Activated T-cell treated with anti-CD3 and anti-CD28 coated beads, Interleukin-2, amount 50 U/mL, for 48 hours (primary cell): ENCODE data around the gene CEACAM8.
A peak's percentile ranks its signal among the peaks of the same experiment; 100 is the strongest.
"Not testable (repeated sequence)": the region's sequence is repeated elsewhere in the genome, so short reads cannot be mapped to it uniquely, and the experiment has no call there.

ENCODE experiments used
- DNase-seq, 2 experiments: peaks; one replicate each; pipeline ENCODE4 v3.0.0-alpha.2; 2020

CEACAM8 gene

DNA sequence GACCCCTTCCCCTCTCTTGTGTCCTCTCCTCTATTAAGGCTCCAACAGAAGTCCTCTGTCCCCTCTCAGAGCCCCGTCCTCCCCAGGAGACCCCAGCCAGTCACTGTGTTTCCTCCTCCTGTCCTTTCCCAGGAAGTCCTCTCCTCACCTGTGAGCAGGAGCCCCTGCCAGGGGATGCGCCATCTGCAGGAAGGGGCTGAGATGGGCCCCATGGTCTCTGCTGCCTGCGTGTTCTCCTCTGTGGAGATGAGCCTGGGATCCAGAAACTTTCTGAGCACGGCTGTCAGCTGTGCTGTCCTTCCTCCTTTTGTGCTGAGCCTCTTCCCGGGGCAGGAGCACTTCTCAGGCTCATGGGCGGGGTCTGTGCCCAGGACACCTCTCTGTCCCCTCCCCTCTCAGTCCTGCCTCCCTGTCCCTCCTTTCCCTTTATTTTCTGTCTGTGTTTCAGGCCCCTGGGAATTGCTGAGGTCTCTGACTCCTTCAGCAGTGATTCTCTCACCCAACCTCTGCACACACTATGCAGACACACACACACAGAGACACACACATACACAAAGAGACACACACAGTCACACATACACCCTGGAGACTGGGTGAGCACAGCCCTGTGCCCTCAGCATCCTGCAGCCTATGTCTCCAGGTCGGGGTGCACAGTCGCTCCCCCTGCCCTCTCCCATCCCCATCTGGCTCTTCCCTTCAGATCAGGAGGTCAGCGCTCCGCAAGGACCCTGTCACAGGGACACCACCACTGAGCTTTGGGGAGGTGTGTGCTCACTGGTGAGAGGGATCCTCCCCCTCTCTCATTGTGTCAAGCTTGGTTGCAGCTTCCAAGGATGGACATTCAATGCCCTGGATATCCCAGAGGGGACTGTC lies at the start of gene CEACAM8:
Gene CEACAM8 (minus strand): TSS at position 308 of the 873 bp plus-strand sequence. CDS start 96 bp downstream, at position 212.
- no peak for DNase-seq

DNA sequence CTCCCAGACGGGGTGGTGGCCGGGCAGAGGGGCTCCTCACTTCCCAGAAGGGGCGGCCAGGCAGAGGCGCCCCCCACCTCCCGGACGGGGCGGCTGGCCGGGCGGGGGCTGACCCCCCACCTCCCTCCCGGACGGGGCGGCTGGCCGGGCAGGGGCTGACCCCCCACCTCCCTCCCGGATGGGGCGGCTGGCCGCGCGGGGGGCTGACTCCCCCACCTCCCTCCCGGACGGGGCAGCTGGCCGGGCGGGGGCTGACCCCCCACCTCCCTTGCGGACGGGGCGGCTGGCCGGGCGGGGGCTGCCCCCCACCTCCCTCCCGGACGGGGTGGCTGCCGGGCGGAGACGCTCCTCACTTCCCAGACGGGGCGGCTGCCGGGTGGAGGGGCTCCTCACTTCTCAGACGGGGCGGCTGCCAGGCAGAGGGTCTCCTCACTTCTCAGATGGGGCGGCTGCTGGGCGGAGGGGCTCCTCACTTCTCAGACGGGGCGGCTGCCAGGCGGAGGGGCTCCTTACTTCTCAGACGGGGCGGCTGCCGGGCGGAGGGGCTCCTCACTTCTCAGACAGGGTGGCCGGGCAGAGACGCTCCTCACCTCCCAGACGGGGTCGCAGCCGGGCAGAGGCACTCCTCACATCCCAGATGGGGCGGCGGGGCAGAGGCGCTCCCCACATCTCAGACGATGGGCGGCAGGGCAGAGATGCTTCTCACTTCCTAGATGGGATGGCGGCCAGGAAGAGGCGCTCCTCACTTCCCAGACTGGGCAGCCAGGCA lies 44.8 kb upstream of the CEACAM8 start:
- DNase-seq: not testable (repeated sequence)

DNA sequence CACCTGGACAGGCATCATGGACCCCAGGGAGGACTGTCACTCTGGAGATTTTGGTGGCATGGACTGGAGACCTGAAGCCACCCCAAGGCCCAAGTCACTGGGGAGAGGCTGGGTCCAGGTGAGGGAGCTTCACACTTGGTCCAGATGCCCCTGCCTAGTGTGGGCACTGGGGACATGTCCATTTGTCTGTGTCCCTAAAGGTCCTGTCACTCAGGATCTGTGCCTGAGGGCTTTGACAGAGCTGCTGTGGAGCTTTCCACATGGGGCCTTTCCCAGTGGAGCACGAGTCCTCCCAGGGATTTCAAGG lies 40.5 kb upstream of the CEACAM8 start:
- DNase-seq: no peak

DNA sequence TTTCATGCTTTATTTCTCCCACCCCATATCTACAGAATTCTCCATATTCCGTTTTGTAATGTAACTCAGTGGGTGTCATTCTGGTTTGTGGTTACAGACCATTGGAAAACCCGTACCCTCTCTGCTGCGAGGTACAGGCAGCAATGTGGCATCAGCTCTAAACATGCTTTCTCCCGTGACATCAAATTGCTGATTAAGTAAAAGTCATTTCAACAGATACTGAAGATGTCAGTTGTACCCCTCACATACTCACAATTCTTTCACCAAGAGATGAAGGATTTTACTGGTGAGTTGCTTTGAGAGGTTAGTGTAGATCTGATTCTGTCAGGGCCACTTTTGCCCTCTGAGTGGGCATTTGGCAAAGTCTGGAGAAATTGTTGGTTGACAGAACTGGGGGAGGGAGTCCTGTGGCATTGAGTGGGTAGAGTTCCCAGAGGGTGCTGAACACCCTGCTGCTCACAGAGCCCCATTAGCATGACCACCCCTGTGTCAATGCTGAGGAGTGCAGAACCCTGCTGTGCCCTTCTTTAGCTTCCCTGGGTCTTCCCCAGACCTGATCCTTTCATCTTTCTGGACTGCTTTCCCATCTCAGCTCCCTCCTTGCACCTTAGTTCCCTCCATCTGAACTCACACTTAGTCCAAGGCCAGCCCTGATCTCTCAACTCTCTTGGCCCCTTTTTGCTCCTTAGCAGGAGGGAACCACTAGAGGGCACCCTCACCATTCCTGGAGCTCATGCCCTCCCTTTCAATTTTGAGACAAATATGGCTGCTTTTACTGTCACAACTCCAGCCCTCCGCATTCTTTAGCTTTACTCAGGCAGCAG lies 39.9 kb upstream of the CEACAM8 start:
- peak; percentile 66 to 69 for DNase-seq

DNA sequence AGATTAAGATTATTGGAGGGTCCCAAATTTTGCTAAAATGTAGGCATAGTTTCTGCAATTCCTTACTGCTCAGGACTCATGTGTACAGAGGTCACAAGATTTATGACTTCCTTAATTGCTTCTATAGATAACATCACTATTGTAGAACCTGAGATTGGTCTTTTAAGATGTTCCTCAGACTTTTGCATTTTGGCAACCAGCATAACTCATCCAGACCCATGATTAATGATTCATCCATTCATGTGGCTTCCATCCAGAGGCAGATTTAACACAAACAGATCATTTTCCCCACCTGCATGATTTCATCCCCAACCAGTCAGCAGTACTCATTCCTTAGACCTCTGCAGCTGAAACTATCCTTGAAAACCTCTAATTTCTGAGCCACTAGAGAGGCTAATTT lies 34.5 kb upstream of the CEACAM8 start:
- DNase-seq: no peak

DNA sequence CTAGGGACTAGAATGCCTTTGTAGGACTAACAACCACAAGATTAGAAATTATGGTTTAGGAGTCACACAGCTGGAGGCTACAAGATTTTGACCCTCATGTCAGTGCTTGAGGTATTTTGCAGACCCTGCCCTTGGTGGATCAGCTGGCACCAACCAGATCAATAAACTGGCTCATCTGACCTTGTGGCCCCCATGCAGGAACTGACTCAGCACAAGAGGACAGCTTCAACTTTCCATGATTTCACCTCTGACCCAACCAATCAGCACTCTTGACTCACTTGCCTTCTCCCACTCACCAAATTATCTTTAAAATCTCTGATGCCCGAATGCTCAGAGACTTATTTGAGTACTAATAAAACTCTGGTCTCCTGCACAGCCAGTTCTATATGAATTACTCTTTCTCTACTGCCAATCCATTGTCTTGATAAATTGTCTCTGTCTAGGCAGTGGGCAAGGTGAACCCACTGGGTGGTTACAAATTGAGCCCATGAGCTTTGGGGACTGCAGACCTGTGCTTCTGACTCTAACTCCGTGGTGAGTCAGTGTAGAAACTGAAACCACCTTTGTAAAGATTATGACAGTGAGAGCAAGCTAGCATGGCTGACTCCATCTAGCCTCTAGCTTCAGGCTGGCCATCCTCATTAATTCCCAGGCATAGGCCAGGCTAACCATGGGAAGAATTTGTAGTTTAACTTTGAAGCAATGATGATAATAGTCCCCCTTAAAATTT lies 33.9 kb upstream of the CEACAM8 start:
- DNase-seq: peak; percentile 38 to 44

DNA sequence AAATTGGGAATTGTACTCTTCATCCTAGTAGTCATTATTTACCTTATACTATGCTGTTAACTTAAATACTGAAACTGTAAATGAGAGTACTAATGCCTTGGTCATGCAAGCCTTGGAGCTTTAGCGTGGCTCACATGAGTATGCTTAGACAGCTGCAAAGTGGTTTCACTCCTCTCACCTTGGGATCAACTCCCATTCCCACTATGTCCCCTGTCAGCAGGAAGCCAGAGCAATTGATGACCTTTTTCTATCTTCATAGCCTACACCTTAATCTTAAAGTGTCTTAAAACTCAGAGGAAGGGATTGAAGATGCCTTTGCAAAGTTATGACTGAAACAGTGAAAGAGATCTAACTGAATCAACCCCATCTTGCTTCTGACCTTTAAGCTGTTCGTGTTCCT lies 33.2 kb upstream of the CEACAM8 start:
- DNase-seq: no peak

DNA sequence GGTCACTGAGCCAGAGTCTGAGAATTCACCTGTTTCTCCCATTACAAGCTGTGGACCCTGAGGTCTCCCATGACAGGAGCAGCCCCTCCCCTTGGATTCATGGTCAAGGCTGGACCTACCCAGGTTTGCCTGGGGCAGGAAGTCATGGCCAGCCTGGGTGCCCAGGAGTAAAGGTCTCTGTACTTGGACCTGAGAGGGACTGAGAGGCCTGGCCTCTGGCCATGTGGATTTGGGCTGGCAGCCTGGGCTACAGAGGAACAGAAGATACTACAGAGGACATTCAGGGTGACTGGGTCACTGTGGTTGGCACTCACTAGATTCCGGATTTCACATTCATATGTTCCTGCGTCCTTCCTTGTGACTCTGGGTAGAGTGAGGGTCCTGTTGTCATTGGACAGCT lies 31.5 kb upstream of the CEACAM8 start:
- no peak for DNase-seq

DNA sequence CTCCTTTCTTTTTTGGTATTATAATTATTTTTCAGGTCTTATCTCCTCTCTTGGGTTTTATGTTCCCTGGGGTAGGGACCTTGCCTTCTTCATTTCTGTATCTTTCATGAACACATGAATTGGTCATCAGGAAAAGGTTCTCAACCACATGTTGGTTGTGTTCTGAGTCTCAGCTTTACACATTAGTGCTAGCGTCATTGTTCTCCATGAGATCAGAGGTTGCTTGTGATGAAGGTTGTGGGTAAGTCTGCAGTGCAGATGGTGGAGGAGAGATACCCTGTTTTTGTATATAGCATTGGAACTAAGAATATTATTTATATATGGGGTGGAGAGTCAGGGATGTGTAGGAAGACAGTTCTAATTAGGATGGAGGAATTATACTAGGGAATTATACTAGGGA lies 24.5 kb upstream of the CEACAM8 start:
- DNase-seq: no peak

DNA sequence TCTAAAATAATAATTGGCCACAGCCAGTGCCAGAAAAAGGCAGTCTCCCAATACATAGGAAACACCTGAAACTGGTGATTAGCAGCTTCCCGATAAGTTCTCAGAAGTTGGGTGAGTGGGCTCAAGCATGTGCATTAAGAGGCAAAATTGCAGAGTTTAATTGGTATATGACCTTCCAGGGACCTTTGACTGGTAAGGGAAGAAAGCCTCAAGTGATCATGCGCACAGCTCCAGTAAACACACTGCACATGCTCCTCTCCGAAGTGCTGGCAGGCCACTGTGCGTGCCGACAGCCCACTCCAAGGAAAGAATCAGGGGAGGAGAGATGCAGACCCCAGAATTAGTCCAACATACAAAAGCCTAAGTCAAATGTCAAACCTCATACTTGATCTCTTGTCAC lies 18.9 kb upstream of the CEACAM8 start:
- DNase-seq: no peak

DNA sequence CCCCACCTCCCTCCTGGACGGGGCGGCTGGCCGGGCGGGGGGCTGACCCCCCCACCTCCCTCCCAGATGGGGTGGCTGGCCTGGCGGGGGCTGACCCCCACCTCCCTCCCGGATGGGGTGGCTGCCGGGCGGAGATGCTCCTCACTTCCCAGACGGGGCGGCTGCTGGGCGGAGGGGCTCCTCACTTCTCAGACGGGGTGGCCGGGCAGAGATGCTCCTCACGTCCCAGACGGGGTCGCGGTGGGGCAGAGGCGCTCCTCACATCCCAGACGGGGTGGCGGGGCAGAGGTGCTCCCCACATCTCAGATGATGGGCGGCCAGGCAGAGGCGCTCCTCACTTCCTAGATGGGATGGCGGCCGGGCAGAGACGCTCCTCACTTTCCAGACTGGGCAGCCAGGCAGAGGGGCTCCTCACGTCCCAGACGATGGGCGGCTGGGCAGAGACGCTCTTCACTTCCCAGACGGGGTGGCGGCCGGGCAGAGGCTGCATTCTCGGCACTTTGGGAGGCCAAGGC lies 15.7 kb upstream of the CEACAM8 start:
- DNase-seq: not testable (repeated sequence)

DNA sequence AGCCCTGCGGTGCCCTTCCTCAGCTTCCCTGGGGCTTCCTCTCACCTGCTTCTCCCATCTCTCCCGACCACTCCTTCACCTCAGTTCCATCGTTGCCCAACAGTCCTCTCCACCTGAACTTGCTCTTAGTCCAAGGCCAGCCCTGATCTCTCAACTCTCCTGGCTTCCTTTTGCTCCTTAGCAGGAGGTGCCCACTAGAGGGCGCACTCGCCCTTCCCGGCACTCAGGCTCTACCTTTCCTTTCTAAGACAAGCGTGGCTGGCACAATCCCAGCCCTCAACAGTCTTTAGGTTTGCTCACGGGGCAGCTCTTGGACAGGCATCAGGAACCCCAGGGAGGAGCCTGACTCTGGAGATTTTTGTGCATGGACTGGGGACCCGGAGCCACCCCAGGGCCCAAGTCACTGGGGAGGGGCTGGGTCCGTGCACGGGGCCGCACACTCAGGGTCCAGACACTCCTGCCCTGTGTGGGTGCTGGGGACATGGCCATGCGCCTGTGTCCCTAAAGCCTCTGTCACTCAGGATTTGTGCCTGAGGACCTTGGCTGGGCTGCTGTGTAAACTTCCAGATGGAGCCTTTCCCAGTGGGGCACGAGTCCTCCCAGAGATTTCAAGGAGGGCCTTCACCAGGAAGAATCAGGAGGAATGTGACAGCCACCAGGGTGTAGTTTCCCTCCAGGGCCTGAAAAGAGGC lies 12.1 kb upstream of the CEACAM8 start:
- peak; percentile 78 to 79 for DNase-seq

DNA sequence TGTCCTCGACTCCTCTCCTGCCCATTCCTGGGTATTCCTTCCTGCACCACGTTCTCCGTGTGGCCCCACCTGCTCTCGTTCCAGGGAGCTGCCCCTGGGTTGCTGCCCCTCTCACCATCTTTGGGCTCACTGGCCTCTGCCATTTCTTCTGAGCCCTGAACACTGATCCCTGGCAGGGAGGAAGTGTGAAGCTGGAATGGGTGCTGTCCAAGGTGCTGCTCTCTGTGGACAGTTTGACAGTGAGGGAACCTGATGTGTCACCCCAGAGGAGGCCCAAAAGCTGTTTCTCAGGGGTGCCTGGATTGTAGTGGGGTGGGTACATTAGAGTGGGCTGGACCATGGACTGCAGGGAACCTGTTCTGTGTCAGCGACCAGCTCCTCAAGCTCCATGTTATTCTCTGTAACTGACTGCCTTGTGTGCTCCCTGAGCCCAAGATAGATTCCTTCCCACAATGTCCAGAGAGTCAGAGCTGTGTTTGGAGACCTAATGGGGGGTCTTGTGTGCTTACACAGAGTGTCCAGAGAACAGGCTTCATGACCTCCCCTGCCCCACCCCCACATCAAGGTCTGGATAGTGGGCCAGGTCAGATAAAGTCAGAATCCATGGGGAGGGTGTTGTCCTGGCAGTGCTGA lies 7.2 kb upstream of the CEACAM8 start:
- DNase-seq: peak in 1 of 2 experiments; percentile 35

DNA sequence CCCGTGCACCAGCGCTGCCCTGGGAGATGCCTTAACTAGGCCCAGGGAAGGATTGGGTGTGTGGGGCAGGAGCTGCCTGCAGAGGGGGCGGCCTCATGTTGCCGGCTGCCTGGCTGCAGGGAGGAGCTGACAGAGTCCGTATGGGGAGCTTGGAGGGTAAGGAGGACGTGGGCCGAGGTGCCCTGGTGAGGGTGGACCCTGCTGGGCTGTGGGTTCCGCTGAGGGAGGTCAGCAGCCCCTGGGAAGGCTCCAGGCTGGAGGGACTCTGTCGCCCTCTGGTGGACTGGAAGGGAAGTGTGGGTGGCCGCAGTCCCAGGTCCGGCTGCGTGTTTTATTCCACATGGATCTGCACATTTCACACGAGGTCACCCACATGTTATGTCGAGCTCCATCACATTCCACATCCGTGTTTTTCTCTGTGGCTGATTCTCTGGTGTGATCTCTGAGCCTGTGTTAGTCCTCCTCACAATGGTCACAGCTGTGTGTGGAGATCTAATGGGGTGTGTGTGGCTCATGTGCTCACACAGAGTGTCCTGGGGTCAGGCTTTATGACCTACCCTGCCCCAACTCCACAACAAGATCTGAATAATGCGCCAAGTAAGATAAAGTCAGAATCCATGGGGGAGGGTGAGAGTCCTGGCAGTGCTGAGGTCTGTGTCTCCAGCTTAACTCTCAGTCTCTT lies 1.8 kb upstream of the CEACAM8 start:
- DNase-seq: peak; percentile 55 to 67

DNA sequence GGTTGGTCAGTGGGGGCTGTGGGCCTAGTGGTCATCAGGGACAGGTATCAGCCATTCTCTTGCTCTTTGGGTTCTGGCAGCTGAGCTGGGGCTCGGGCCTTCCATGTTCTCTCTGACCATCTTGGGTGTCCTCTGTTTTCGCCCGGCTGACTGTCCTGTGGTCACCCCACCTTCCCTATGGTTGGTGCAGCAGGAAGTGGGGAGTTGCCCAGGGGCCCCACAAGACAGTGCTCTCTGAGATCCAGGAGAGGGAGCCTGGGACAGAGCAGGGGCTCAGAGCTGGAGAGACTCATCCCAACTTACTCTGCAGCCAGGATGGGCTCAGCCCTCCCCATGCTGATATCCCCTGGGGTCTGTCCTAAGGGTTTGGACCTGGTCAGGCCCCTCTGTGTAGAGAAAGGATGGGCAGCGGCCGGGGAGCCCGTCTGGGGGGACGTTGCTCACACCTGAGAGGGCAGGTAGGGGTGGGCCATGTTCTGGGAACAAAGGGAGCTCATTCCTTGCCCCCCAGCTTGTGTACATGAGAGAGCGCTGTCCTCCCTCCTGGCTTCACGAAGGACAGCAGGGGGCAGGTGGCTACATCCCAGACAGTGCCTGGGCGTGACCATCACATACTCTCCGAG lies 937 bp upstream of the CEACAM8 start:
- DNase-seq: no peak

DNA sequence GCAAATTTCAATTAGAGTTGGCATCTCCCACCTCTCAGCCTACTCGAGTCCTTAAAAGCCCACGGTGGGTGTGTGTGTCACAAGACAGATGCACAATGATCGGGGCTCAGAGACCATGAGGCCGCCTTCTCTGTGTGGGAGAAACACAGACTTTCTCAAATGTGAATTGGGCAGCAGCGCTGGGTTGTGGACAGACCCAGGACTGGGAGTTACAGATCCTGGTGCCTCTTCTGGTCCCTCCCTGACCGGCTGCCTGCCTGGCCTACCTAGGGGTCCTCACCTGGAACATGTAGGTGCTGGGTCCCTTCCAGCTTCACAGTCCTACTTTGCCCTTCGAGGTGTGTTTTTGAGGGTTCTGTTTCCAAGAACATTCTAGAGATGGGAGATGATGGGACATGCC lies 4.9 kb downstream of the CEACAM8 start:
- DNase-seq: no peak

DNA sequence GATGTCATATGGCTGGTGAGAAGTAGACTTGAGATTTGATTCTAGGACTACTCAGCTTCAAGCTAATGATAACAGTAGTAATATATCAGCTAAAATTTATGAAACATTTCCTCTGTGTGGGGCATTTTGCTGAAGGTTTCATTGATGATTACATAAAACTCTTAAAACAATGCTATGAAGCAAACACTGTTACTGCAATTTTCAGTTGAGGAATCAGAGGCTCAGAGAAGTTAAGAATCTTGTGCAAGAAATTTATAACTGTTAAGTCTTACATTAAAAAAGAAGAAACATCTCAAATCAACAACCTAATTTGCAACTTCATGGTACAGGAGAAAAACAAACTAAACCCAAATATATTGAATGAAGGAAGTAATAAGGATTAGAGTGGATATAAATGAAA lies 10.3 kb downstream of the CEACAM8 start:
- DNase-seq: no peak

DNA sequence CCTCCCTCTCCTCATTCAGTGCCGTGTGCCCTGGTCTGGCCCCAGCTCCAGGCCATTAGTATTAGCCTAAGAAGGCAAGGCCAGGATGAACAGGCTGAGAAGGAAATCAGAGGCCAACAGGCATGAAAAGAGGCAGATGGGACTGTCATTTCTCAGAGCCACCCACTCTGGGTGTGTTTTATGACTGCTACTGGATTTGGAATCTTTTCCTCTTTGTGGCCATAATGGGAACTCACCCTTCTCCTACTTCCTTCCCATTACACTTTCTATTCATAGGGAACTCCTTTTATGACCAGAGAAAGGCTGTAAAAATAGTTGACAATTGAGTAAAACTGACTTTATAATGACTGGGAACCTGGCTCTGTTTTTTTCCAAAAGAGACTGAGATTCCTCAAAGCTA lies 17.7 kb downstream of the CEACAM8 start:
- no peak for DNase-seq

DNA sequence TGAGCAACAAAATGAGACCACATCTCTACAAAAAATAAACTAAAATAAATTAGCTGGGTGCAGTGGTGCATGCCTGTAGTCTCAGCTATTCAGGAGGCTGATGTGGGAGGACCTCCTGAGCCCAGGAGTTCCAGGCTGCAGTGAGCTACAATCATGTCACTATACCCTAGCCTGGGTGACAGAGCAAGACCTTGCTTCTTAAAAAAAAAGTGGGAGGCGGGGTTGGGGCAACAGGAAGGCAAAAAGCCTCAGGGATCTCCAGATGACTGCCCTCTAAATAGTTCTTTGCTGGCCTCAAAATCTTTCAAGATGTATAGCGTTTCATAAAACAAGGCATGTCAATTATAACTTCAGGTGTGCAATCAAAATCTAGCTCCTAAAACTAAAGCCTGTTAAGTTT lies 18.5 kb downstream of the CEACAM8 start:
- no peak for DNase-seq

DNA sequence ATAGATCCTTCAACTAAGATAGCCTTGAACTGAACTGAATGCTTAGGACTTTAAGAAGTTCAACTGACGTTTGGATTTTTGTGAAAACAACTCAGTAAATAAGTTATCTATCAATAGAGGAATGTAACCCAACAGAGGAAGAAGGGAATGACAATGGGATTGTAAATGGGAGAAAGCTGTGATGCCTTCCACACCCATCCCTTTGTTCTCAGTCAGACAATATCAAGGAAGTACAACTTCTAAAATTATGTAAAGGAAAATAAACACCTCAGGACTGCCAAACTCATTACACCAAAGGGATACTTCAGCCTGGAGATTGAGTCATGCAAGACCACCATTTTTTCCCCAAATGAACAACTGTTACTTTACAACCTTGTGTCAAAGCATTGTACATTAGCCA lies 21.1 kb downstream of the CEACAM8 start:
- no peak for DNase-seq
